ENCODE measurements around the gene FTH1.
"Not testable (repeated sequence)": the region's sequence is repeated elsewhere in the genome, so short reads cannot be mapped to it uniquely, and the experiment has no call there.

Gene FTH1

GRCh38 chr11:61978703-61979661 lies 11.5 kb upstream of the FTH1 start:
- DNase-seq (ENCODE audit: low read depth in 1 of 2, low spot score in 1 of 2) = no peak

DNA sequence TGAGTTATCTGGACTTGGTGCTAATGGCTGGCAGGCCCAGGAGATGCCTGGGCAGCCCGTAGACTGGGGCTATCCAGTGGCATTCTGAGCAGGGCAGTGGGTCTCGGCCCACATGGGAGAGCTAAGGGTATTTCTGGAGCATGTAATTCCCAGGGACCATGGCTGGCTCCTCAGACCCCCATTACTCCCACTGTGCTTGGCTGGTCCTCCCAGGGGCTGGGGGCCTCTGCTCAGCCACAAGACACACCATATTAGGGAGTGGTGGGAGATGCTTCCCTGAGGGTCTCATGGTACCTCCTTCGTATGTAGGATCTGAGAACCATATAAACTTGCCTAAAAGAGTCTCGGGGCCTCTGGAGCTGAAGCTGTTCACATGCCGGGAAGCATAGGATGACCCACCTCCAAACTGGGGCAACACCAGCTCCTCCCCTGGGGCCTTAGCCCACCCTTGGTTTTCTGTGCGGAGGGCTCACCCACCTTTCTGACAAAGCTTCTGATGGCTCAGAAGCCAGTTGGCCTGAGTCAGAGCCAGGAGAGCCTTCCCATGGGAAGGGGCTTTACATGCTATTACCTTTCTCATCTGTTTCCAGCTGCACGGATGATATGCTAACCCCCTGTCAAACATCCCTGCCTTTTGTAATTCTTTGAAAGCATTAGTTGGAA lies 9.5 kb upstream of the FTH1 start:
- DNase-seq (ENCODE audit: low read depth in 1 of 2, low spot score in 1 of 2) = no peak

DNA sequence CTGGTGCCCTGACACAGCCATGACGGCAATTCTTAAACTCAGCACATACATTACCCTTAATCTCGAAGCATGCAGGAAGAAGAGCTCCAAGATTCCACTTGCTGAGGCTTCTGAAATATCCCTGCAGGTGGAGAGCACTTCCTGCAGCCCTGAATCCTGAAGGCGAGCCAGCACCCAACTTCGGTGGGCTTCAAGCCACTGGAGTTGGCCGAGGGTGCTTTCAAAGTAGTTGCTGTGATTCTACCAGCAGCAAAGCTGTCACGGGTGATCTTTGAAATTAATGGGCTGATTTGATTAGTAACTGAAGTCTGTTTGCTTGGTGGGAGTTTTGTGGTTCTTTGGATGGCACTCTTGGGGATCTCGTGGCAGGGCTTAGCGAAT lies 9.0 kb upstream of the FTH1 start:
- DNase-seq (ENCODE audit: low read depth in 1 of 2, low spot score in 1 of 2) = no peak

DNA sequence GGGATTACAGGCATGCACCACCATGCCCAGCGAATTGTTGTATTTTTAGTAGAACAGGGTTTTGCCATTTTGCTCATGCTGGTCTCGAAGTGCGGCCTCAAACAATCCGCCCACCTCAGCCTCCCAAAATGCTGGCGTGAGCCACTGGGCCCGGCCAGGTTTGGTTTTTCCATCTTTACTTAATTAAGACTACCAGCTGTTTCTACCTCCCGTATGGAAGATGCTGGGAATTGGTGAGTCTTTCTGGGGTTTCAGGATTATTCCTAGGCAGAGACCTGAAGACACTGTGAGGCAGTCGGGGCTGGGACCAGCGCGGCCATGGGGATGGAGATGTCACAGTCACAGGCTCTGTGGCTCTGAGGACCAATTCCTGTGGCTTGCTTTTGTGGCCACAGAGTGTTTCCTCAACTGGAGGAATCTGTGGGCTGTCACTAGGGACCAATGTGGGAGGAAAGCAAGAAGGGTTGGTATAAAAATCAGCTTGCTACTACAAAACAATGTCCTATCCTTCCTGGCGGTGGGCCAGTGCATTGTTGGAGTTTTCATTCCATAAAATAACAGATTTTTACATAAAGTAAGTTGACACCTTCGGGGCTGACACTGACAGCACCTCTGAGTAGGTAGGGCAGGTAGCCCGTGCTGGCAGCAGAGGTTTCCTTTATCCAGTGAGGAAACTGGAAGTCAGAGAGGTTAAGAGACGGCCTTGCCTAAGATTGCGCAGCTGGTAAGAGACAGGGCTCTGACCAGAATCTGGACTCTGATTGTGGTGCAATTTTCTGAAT lies 8.4 kb upstream of the FTH1 start:
- no peak for DNase-seq (ENCODE audit: low read depth in 1 of 2, low spot score in 1 of 2)

- DNase-seq (ENCODE audit: low read depth in 1 of 2, low spot score in 1 of 2) = no peak
Measured at GRCh38 chr11:61974766-61975631, 7.6 kb upstream of the FTH1 start.

DNA sequence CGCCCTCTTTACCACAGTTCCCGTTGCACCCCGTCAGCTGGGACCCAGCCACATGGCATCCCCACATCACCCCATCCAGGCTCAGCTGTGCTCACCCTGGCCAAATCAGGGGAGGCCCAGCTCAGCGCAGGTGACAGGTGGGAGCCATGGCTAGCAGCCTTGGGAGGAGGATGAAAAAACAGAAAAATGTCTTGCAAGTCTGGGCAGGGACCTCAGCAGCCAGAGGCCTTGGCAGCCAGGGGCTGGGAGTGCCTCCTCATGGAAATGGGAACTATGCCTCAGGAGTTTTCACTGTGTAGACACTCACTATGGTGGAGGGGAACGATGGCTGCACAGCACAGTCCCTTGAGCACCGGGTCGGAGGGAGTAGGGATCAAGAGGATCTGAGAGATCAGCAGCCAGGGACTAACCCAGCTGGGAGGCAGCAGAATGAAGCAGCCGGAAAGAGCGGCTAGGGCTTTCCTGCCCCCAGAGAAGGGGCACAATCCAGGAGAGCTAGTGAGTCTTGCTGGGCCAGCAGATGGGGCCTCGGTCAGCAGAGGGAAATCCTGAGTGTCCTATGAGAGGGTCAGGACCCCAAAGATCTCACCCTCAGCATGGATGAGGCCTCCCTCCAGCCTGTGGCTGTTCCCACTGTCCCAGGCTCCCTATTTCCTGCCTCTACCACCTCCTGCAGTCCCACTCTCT lies 6.2 kb upstream of the FTH1 start:
- no peak for DNase-seq (ENCODE audit: low read depth in 1 of 2, low spot score in 1 of 2)

GRCh38 chr11:61972672-61973475 lies 5.4 kb upstream of the FTH1 start:
- no peak for DNase-seq (ENCODE audit: low read depth in 1 of 2, low spot score in 1 of 2)

GRCh38 chr11:61972112-61972671 lies 4.8 kb upstream of the FTH1 start:
- no peak for DNase-seq (ENCODE audit: low read depth in 1 of 2, low spot score in 1 of 2)

DNA sequence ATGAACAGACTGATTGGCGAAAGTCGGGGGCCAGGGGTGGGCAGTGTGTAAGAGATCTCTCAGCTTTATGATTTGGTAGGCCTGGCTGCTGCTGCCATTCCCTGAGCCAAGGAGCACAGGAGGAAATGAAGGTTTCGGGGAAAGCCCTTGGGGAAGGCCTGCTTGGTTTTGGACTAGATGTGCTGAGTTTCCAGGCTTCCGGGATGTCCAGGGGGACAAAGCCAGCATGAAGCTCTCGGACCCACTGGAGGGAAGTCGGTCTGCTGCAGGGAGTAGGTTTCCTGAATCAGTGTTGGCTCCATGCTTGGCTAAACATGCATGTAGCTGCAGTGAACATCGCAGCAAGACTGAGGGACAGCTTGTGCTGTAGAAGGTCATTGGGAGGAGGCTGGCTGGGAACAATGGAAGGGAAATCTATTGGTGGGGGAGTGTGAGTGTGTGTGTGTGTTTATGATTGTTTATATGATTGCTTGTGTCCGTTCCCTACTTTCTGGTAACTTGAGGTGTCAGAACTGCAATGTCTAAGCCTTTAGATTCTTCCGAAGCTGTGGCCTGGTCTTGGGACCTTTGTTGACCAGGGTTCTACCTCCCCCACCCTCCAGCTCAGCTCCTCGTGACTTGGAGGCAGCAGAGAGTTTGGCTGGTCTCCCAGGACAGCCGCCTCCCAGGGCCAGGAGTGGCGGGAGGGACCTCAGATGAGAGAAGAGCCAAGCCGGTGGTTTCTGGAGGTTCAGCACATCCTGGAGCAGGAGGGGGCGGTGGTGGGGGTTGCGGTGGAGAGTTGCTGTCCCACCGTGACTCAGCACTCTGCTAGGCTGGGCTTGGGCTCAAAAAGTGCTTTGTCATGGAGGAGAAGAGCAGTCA lies 4.0 kb upstream of the FTH1 start:
- peak in 1 of 2 donors; percentile 14 for DNase-seq (ENCODE audit: low read depth in 1 of 2, low spot score in 1 of 2)

- no peak for DNase-seq (ENCODE audit: low read depth in 1 of 2, low spot score in 1 of 2)
Measured at GRCh38 chr11:61969838-61970662, 2.6 kb upstream of the FTH1 start.

DNA sequence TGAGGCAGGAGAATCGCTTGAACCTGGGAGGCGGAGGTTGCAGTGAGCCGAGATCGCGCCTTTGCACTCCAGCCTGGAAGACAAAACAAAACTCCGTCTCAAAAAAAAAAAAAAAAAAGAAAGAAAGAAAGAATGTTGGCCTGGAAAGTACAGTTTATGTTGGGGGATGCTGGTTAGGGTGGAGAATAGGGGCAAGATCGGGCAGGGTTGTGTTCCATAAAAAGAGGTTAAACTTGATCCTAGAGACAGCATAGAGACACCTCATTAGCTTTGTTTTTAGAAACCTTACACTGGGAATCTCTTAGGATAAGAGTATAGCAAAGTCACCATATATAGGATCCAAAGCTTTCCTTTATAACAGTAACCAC lies 1.9 kb upstream of the FTH1 start:
- no peak for DNase-seq (ENCODE audit: low read depth in 1 of 2, low spot score in 1 of 2)

- DNase-seq (ENCODE audit: low read depth in 1 of 2, low spot score in 1 of 2) = no peak
Measured at GRCh38 chr11:61968758-61969390, 1.4 kb upstream of the FTH1 start.

DNA sequence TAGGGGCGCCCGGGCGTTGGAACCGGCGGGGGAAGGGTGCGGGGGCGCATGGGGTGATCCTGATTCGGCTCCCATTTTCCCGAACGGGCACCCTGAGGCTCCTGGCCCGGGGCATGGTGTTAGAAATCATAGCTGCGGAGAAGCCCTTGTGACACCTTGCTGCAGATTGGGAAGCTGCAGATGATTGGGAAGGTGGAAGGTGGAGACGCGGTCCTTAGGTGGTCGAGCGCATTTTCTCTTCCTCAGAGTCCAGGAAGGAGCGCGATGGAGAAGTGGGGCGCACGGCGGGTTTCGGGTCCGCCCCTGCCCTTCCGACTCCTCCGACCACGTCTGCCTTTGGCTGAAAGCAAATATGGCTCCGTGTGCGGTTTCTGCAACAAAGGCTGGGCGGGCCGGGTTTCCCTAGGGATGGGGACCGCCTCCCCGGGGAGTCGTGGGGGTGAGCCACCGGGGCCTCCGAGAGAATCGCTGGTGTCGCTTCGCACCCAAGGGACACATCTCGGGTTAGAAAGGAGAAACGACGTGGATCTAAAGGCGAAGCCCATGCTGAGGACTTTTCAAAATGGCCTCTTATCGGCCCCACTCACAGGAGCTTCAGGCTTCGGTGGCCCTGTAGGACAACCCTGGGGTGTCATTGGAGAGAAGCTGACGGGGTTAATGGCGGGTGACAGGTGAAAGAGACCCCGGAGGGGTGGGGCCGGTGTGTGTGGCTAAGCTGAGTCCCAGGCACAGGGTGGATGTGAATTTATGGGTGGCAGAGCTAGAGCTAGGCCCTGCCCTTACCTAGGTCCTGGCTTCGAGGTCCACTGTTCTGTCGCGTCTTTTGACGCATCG lies 707 bp upstream of the FTH1 start:
- peak; percentile 20 for DNase-seq (ENCODE audit: low read depth in 1 of 2, low spot score in 1 of 2)

DNA sequence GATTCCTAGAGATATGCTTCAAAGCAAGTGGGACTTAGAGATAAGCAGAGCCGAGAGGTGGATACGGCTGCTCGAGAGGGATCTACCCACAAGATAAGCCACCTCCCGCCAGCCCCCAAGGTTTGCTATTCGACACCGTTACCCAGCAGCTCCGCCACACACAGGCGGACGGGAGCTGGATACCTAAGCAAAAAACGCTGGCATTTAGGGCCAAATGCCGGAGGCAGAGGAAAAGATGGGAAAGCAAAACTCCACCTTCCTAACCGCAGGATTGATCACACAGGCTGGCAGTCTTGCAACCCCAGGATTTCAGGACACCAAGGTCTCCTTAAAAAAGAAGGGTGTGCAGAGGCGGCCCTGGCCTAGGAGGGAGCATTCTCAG lies 709 bp downstream of the FTH1 start:
- DNase-seq (ENCODE audit: low read depth in 1 of 2, low spot score in 1 of 2) = peak in 1 of 2 donors; percentile 18

DNA sequence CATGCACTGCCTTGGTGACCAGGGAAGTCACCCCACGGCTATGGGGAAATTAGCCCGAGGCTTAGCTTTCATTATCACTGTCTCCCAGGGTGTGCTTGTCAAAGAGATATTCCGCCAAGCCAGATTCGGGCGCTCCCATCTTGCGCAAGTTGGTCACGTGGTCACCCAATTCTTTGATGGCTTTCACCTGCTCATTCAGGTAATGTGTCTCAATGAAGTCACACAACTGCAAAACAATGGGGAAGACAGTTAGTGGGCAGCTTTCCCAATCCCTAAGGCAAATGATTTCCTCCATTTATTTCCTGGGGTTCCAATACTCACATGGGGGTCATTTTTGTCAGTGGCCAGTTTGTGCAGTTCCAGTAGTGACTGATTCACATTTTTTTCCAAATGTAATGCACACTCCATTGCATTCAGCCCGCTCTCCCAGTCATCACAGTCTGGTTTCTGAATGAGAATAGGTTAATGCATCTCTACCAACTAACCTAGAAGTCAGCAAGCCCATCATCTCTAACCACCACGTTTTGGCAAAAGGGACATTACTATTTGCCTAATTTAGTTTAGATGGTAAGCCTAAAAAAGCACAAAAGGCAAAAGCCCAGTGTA lies 2.7 kb downstream of the FTH1 start:
- not testable (repeated sequence) for DNase-seq (ENCODE audit: low read depth in 1 of 2, low spot score in 1 of 2)
